Dendritic cell treated with granulocyte-macrophage colony-stimulating factor and Interleukin-4, amounts not matched to agents 40 ng/mL and 50 ng/mL, for 4 days (primary cell): ENCODE results near the gene ITGBL1.

Source experiments
- H3K27ac Mint-ChIP-seq: one replicate; pipeline ENCODE4 v1.8.0; 2022; ENCODE audit warnings: mild to moderate bottlenecking, mixed read lengths
- H3K27me3 Mint-ChIP-seq: one replicate; pipeline ENCODE4 v1.8.0; 2022; ENCODE audit warnings: mild to moderate bottlenecking, mixed read lengths
- H3K36me3 Mint-ChIP-seq: one replicate; pipeline ENCODE4 v1.8.0; 2022; ENCODE audit warnings: low read depth, mixed read lengths
- H3K4me1 Mint-ChIP-seq: one replicate; pipeline ENCODE4 v1.8.0; 2022; ENCODE audit warnings: low read depth, mixed read lengths
- H3K4me3 Mint-ChIP-seq: one replicate; pipeline ENCODE4 v1.8.0; 2022; ENCODE audit warnings: mild to moderate bottlenecking, moderate library complexity, mixed read lengths
- H3K9me3 Mint-ChIP-seq: one replicate; pipeline ENCODE4 v1.8.0; 2022; ENCODE audit warnings: mixed read lengths
- intact Hi-C: fragments of 100-400 bp; cut with micrococcal nuclease; formaldehyde crosslinking; loops from one replicate; pipeline ENCODE4 v1.15.0; 2022

The ITGBL1 gene

GRCh38 chr13:101474419-101474957 is 22.0 kb downstream of the ITGBL1 start:
- Mint-ChIP-seq H3K36me3 (no peaks in the 10 kb centered on the region), H3K27me3 (no peaks in the 10 kb centered on the region), H3K9me3 (peaks cover 16% of the 10 kb centered on the region), H3K4me3 (no peak overlapping the region), H3K4me1 (no peaks in the 10 kb centered on the region), H3K27ac (no peak overlapping the region)
- intact Hi-C loops, result no loop called here

- Mint-ChIP-seq H3K4me3 (no peak overlapping the region), H3K27ac (no peak overlapping the region), H3K36me3 (no peaks in the 10 kb centered on the region)
Measured at GRCh38 chr13:101475536-101475935, 23.1 kb downstream of the ITGBL1 start.

GRCh38 chr13:101481421-101481820 is 28.9 kb downstream of the ITGBL1 start:
- intact Hi-C loops, result no loop called here
- no peaks in the 10 kb centered on the region for H3K27me3 Mint-ChIP-seq
- H3K27ac Mint-ChIP-seq, result no peak overlapping the region
- H3K9me3 Mint-ChIP-seq, result no peaks in the 10 kb centered on the region
- no peak overlapping the region for H3K4me3 Mint-ChIP-seq
- H3K4me1 Mint-ChIP-seq, result no peaks in the 10 kb centered on the region
- no peaks in the 10 kb centered on the region for H3K36me3 Mint-ChIP-seq

More at GRCh38 chr13:101475536-101475935, 23.1 kb downstream of the ITGBL1 start:
- no peaks in the 10 kb centered on the region for H3K4me1 Mint-ChIP-seq
- intact Hi-C loops, result no loop called here
- no peaks in the 10 kb centered on the region for H3K27me3 Mint-ChIP-seq
- peaks cover 16% of the 10 kb centered on the region for H3K9me3 Mint-ChIP-seq

- no peaks in the 10 kb centered on the region for H3K4me1 Mint-ChIP-seq
- H3K4me3 Mint-ChIP-seq, result no peak overlapping the region
- H3K27ac Mint-ChIP-seq, result no peak overlapping the region
- no peaks in the 10 kb centered on the region for H3K36me3 Mint-ChIP-seq
- H3K27me3 Mint-ChIP-seq, result no peaks in the 10 kb centered on the region
- intact Hi-C loops, result no loop called here
- no peaks in the 10 kb centered on the region for H3K9me3 Mint-ChIP-seq
Measured at GRCh38 chr13:101486708-101487437, 34.4 kb downstream of the ITGBL1 start.

- Mint-ChIP-seq H3K9me3 (no peaks in the 10 kb centered on the region), H3K4me3 (no peak overlapping the region), H3K4me1 (no peaks in the 10 kb centered on the region), H3K36me3 (no peaks in the 10 kb centered on the region), H3K27me3 (no peaks in the 10 kb centered on the region), H3K27ac (no peak overlapping the region)
- intact Hi-C loops, result no loop called here
Measured at GRCh38 chr13:101487438-101487830, 35.0 kb downstream of the ITGBL1 start.

- H3K4me3 Mint-ChIP-seq, result no peak overlapping the region
- H3K36me3 Mint-ChIP-seq, result no peaks in the 10 kb centered on the region
- intact Hi-C loops, result no loop called here
- H3K9me3 Mint-ChIP-seq, result no peaks in the 10 kb centered on the region
- H3K27ac Mint-ChIP-seq, result no peak overlapping the region
- H3K4me1 Mint-ChIP-seq, result no peaks in the 10 kb centered on the region
- no peaks in the 10 kb centered on the region for H3K27me3 Mint-ChIP-seq
Measured at GRCh38 chr13:101488734-101489133, 36.3 kb downstream of the ITGBL1 start.

- intact Hi-C loops, result no loop called here
- no peaks in the 10 kb centered on the region for H3K4me1 Mint-ChIP-seq
- no peaks in the 10 kb centered on the region for H3K27me3 Mint-ChIP-seq
- H3K36me3 Mint-ChIP-seq, result no peaks in the 10 kb centered on the region
- H3K4me3 Mint-ChIP-seq, result no peak overlapping the region
- H3K27ac Mint-ChIP-seq, result no peak overlapping the region
- H3K9me3 Mint-ChIP-seq, result no peaks in the 10 kb centered on the region
Measured at GRCh38 chr13:101489643-101490405, 37.3 kb downstream of the ITGBL1 start.

- no peaks in the 10 kb centered on the region for H3K36me3 Mint-ChIP-seq
- H3K4me1 Mint-ChIP-seq, result no peaks in the 10 kb centered on the region
- H3K9me3 Mint-ChIP-seq, result no peaks in the 10 kb centered on the region
- H3K27ac Mint-ChIP-seq, result no peak overlapping the region
- no peaks in the 10 kb centered on the region for H3K27me3 Mint-ChIP-seq
- H3K4me3 Mint-ChIP-seq, result no peak overlapping the region
- intact Hi-C loops, result no loop called here
Measured at GRCh38 chr13:101490406-101491015, 38.0 kb downstream of the ITGBL1 start.

GRCh38 chr13:101492251-101492910 is 39.9 kb downstream of the ITGBL1 start:
- Mint-ChIP-seq H3K27ac (no peak overlapping the region), H3K4me1 (no peaks in the 10 kb centered on the region), H3K9me3 (no peaks in the 10 kb centered on the region), H3K27me3 (no peaks in the 10 kb centered on the region), H3K36me3 (no peaks in the 10 kb centered on the region), H3K4me3 (no peak overlapping the region)
- intact Hi-C loops, result no loop called here

- intact Hi-C loops, result no loop called here
- Mint-ChIP-seq H3K27me3 (no peaks in the 10 kb centered on the region), H3K4me3 (no peak overlapping the region), H3K36me3 (no peaks in the 10 kb centered on the region), H3K9me3 (no peaks in the 10 kb centered on the region), H3K4me1 (no peaks in the 10 kb centered on the region), H3K27ac (no peak overlapping the region)
Measured at GRCh38 chr13:101493541-101493940, 41.1 kb downstream of the ITGBL1 start.

- no peaks in the 10 kb centered on the region for H3K9me3 Mint-ChIP-seq
- H3K36me3 Mint-ChIP-seq, result no peaks in the 10 kb centered on the region
- intact Hi-C loops, result no loop called here
- H3K27me3 Mint-ChIP-seq, result no peaks in the 10 kb centered on the region
- no peaks in the 10 kb centered on the region for H3K4me1 Mint-ChIP-seq
- H3K4me3 Mint-ChIP-seq, result no peak overlapping the region
- H3K27ac Mint-ChIP-seq, result no peak overlapping the region
Measured at GRCh38 chr13:101499406-101499805, 46.9 kb downstream of the ITGBL1 start.

GRCh38 chr13:101502618-101503017 is 50.1 kb downstream of the ITGBL1 start:
- intact Hi-C loops, result no loop called here
- Mint-ChIP-seq H3K27me3 (no peaks in the 10 kb centered on the region), H3K9me3 (no peaks in the 10 kb centered on the region)

GRCh38 chr13:101511161-101511560 is 58.7 kb downstream of the ITGBL1 start:
- Mint-ChIP-seq H3K27me3 (no peaks in the 10 kb centered on the region), H3K4me3 (no peak overlapping the region), H3K27ac (no peak overlapping the region), H3K4me1 (no peaks in the 10 kb centered on the region), H3K36me3 (no peaks in the 10 kb centered on the region), H3K9me3 (no peaks in the 10 kb centered on the region)
- intact Hi-C loops, result loop anchor here (5.0 kb wide), 1 partner anchor 1046 kb away; no protein-coding TSS in a partner anchor

More at GRCh38 chr13:101502618-101503017, 50.1 kb downstream of the ITGBL1 start:
- no peaks in the 10 kb centered on the region for H3K36me3 Mint-ChIP-seq
- no peak overlapping the region for H3K4me3 Mint-ChIP-seq
- no peak overlapping the region for H3K27ac Mint-ChIP-seq
- no peaks in the 10 kb centered on the region for H3K4me1 Mint-ChIP-seq
